SH-SY5Y (cell line): ENCODE data around the gene MXI1.

ENCODE experiments used
- GATA2 ChIP-seq: IDR thresholded peaks from 2 replicates; pipeline ENCODE4 v1.6.1; 2011; ENCODE audit warnings: mild to moderate bottlenecking, low read depth, low read length
- GATA3 ChIP-seq: IDR thresholded peaks from 2 replicates; pipeline ENCODE4 v1.6.1; 2011; ENCODE audit warnings: low read depth, mild to moderate bottlenecking, low read length, moderate library complexity

DNA sequence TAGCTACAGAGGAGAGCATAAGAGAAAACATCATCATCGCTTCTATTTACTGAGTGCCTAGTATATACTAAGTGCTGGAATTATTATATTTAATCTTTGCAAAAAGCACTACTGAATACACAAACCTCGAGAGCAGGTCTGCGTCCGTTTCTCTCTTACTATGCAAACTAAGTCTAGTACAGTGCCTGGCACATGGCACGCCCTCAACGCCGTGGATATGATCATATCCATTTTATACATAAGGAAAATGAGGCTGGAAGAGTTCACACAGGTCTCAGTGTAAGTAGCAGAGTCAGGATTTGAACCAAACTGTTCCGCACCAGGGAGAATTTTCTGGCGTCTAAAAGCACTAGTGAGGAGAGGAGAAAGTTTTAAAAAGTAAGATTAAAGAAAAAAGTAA lies 17.6 kb downstream of the MXI1 start:
- no peak for TF ChIP-seq GATA3
- TF ChIP-seq GATA2: no peak
